ENCODE results near the gene ANO3. TPM values are rescaled to one million over a fixed set of nuclear protein-coding genes. Genes with fewer than 3 reads are reported as not detected.

The ANO3 gene
- total RNA-seq, 4 donors from 2014 or later = 1.6 to 14.3 (median 4.3) TPM

DNA sequence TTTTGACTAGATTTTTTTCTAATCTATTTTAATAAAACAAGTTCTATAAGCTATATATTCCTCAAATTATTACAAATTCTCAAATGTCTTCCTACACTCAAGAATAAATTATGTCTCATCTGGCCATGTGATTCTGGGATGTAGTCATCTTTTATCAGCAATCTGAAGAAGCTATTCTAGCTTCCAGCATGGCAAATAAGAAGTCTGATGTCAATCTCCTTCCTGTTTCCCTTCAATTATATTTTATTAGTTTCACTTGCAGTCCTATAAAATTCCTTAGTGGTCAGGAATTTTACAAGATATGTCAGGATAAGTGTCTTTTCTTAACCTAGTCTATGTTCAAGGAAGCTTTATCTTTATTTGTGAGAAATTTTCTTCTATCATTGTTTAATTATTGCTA lies 10.4 kb upstream of the ANO3 start:
- TF ChIP-seq, protein P1, sequence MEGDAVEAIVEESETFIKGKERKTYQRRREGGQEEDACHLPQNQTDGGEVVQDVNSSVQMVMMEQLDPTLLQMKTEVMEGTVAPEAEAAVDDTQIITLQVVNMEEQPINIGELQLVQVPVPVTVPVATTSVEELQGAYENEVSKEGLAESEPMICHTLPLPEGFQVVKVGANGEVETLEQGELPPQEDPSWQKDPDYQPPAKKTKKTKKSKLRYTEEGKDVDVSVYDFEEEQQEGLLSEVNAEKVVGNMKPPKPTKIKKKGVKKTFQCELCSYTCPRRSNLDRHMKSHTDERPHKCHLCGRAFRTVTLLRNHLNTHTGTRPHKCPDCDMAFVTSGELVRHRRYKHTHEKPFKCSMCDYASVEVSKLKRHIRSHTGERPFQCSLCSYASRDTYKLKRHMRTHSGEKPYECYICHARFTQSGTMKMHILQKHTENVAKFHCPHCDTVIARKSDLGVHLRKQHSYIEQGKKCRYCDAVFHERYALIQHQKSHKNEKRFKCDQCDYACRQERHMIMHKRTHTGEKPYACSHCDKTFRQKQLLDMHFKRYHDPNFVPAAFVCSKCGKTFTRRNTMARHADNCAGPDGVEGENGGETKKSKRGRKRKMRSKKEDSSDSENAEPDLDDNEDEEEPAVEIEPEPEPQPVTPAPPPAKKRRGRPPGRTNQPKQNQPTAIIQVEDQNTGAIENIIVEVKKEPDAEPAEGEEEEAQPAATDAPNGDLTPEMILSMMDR (IDR thresholded peaks at IDR 0.05; ENCODE audit: low read depth) = no peak

DNA sequence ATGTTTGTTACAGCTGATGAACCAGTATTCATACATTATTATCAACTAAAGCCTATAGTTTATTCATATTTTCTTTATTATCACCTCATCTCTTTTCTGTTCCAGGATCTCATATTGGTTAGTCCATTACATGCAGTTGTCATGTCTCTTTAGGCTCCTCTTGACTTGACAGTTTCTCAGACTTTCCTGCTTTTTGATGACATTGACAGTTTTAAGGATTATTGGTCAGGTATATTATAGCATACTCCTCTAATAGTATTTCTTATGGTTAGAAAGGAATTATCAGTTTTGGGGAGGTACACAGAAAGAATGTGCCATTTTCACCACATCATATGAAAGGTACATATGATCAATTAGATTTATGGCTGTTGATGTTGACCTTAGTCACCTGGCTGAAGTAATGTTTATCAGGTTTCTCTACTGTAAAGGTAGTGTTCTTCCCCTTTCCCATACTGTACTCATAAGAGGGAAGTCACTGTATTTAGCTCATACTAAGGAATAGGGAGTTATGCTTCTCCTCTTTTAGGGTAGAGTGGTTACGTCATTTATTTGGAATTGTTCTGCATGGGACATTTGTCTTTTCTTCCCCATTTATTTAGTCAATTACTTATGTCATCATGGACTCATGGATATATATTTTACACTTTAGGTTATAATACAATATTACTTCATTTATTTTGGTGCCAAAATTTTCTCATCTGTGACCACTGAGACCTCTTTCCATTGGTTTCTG lies 9.4 kb upstream of the ANO3 start:
- TF ChIP-seq, protein P1 (IDR thresholded peaks at IDR 0.05; ENCODE audit: low read depth) = no peak

DNA sequence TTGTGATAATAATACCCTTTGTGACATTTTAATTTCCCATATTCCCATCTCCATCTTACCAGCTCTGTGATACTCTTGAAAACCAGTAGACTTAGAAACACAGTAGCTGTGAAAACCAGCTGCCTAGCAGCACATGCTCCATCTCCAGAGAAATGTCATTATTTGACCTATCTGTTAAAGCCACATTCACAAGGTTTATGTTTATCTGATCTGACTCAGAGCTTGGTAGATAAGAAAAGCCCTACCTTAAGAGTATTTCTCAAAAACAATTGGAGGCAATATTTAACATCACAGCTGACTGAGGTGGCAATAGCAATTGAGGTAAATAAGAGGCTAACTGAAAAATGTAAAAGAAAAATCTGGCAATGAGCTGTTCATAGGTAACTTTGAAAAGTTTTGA lies 8.1 kb upstream of the ANO3 start:
- TF ChIP-seq, protein P1 (IDR thresholded peaks at IDR 0.05; ENCODE audit: low read depth) = no peak

DNA sequence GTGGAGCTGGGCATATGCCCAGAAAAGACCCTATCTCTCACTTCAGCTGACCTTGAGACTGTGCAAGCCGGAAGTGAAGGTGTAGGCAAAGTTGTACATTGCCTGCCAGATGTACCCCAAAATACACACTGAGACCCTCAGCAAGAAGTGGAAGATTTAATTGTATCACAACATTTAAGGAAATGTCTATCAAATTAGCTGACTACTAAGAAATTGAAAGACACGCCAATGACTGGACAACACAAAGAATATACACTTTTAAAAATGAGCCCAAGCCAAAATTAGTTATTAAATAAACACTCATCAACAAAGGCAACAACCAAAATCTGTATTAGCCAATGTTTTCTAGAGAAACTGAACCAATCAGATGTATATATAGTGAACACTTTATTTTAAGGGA lies 7.7 kb upstream of the ANO3 start:
- TF ChIP-seq, protein P1 (IDR thresholded peaks at IDR 0.05; ENCODE audit: low read depth) = no peak

DNA sequence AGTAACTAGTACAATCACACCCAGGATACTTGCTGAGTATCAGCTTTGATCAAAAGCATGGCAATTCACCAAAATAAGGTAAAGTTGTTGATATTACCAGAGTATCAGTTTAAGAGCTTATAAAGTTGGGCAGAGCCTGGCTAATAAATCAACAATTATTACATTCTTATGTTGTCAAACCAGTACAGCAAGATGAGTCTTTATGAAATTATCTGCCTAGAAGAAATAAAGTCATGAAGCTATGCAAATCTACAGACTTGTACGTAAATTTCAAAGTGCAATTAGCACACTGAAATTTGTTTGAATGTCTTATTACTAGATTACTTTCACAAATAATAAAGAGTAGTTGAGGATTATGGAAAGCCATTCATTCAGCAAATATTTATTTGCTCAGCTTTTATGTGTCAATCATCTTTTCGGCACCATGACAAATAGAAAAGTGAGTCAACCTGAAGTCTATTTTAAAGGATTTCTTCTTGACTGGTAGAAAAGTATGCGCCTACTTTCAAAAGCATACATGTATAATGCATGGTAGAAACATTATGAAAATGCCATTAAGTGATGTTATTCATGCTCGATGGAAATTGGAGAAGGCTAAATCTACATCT lies 5.0 kb upstream of the ANO3 start:
- TF ChIP-seq, protein P1 (IDR thresholded peaks at IDR 0.05; ENCODE audit: low read depth) = no peak

DNA sequence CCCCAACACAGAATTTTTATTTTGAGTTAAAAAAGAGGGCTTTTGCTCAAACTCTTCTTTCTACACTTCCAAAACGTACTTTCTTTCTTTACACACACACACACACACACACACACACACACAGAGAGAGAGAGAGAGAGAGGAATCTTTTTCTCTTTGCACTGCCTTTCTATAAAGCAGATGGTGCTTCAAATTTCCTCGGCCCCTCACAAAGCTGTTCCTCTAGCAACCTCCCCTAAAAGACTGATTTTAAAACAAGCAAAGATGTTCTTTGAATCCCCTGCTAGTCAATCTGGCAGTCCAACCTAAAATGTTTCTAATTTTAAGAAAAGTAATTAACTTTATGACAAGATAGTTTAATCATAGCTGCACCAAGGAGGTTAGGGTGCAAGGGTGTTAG lies 2.7 kb upstream of the ANO3 start:
- TF ChIP-seq, protein P1 (IDR thresholded peaks at IDR 0.05; ENCODE audit: low read depth) = no peak

DNA sequence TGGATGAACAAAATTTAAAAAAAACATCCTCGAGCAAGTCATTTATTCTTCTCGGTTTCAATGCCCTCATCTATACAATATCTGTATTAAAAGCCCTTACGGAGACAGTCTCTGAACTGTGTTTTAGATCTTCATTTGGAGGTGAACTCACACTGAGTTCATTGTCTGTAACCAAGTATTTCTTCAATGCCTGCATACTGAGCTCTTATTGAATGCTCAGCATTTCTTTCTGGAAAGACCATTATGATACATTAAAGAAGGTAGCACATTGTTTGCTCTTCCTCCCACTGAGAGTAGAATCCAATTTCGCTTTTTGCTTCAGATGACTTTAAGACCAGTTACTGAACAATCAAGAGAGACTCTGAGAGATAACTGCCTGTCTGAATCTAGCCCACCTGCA lies 1.7 kb upstream of the ANO3 start:
- TF ChIP-seq, protein P1 (IDR thresholded peaks at IDR 0.05; ENCODE audit: low read depth) = no peak
